GM19240 (cell line): Measurements from ENCODE around the gene BANF1.

Experiments
- DNase-seq: peaks from one replicate; pipeline ENCODE4 v3.0.0; 2011; ENCODE audit warnings: low spot score; ENCODE audit not compliant: insufficient read length

The BANF1 gene

GRCh38 chr11:66001942-66002647 is at the start of gene BANF1, which contains the start of gene EIF1AD:
TSS of gene BANF1 (plus strand) at chr11:66002503. CDS start at chr11:66003251, 748 bp downstream.
TSS of gene EIF1AD (minus strand) at chr11:66002157. CDS start at chr11:66000389, 1,768 bp downstream.
- DNase-seq, result peak; percentile 91

GRCh38 chr11:65953471-65953870 is 48.8 kb upstream of the BANF1 start:
- no peak for DNase-seq

- DNase-seq, result no peak
These were observed 47.5 kb upstream of the BANF1 start for GRCh38 chr11:65954771-65955170.

- no peak for DNase-seq
These were observed 44.0 kb upstream of the BANF1 start for GRCh38 chr11:65958291-65958690.

GRCh38 chr11:65958774-65959420 is 43.4 kb upstream of the BANF1 start:
- no peak for DNase-seq

- DNase-seq, result no peak
These were observed 41.5 kb upstream of the BANF1 start for GRCh38 chr11:65960824-65961266.

GRCh38 chr11:65961267-65962140 is 40.8 kb upstream of the BANF1 start, which contains the start of gene SART1:
TSS of gene SART1 (plus strand) at chr11:65961734. CDS start at chr11:65961781, 47 bp downstream.
- DNase-seq, result peak; percentile 99

GRCh38 chr11:65962141-65962564 is 40.1 kb upstream of the BANF1 start:
- no peak for DNase-seq

- DNase-seq, result no peak
These were observed 37.4 kb upstream of the BANF1 start for GRCh38 chr11:65964906-65965305.

- no peak for DNase-seq
These were observed 36.1 kb upstream of the BANF1 start for GRCh38 chr11:65965986-65966762.

- DNase-seq, result no peak
These were observed 34.9 kb upstream of the BANF1 start for GRCh38 chr11:65967329-65967934.

GRCh38 chr11:65968600-65969482 is 33.5 kb upstream of the BANF1 start:
- DNase-seq, result no peak

GRCh38 chr11:65972116-65972515 is 30.2 kb upstream of the BANF1 start:
- DNase-seq, result no peak

- DNase-seq, result no peak
These were observed 28.7 kb upstream of the BANF1 start for GRCh38 chr11:65973439-65974110.

GRCh38 chr11:65975771-65976170 is 26.5 kb upstream of the BANF1 start:
- DNase-seq, result no peak

GRCh38 chr11:65976216-65977176 is 25.8 kb upstream of the BANF1 start:
- no peak for DNase-seq

- DNase-seq, result no peak
These were observed 24.5 kb upstream of the BANF1 start for GRCh38 chr11:65977621-65978390.
